Type B pancreatic cell (in vitro differentiated cells): ENCODE data around the gene LIPT2. TPM values are rescaled to one million over a fixed set of nuclear protein-coding genes. Genes with fewer than 3 reads are reported as not detected.

ENCODE experiments used
- DNase-seq: peaks from one replicate; pipeline ENCODE4 v3.0.0; 2021; ENCODE audit warnings: mixed read lengths; ENCODE audit not compliant: unreplicated experiment; ENCODE audit errors: extremely low spot score
- H3K27ac Mint-ChIP-seq: 2 replicates; pipeline ENCODE4 v1.8.0; 2021; ENCODE audit warnings: mild to moderate bottlenecking, mixed read lengths
- H3K27me3 Mint-ChIP-seq: 2 replicates; pipeline ENCODE4 v1.8.0; 2021; ENCODE audit warnings: mixed read lengths
- H3K36me3 Mint-ChIP-seq: 2 replicates; pipeline ENCODE4 v1.8.0; 2021; ENCODE audit warnings: mixed read lengths
- H3K4me1 Mint-ChIP-seq: one replicate; pipeline ENCODE4 v1.8.0; 2021; ENCODE audit warnings: mixed read lengths; ENCODE audit not compliant: unreplicated experiment
- H3K4me3 Mint-ChIP-seq: 2 replicates; pipeline ENCODE4 v1.8.0; 2021; ENCODE audit warnings: mild to moderate bottlenecking, mixed read lengths
- H3K9me3 Mint-ChIP-seq: 2 replicates; pipeline ENCODE4 v1.8.0; 2021; ENCODE audit warnings: mixed read lengths
- CTCF ChIP-seq: fragments of 200-600 bp; sonication (generic); conservative IDR thresholded peaks from 2 replicates; pipeline ENCODE4 v1.5.0; 2021; ENCODE audit warnings: antibody characterized with exemption, mild to moderate bottlenecking
- total RNA-seq: library from RNA; stranded (reverse); gene quantifications from 2 replicates; pipeline ENCODE4 v1.2.1, GENCODE V29; 2021; ENCODE audit warnings: low replicate concordance

LIPT2 gene
- total RNA-seq, 1 donor from 2014 or later: 5.6 TPM

GRCh38 chr11:74463216-74463615, 30.3 kb downstream of the LIPT2 start:
- no peak overlapping the region for H3K4me3 Mint-ChIP-seq
- H3K4me1 Mint-ChIP-seq: peaks cover 15% of the 10 kb centered on the region
- H3K9me3 Mint-ChIP-seq: no peaks in the 10 kb centered on the region
- H3K27me3 Mint-ChIP-seq: peaks cover 32% of the 10 kb centered on the region
- TF ChIP-seq CTCF: no peak
- H3K27ac Mint-ChIP-seq: no peak overlapping the region
- DNase-seq: no peak
- H3K36me3 Mint-ChIP-seq: no peaks in the 10 kb centered on the region

GRCh38 chr11:74462631-74463030, 30.9 kb downstream of the LIPT2 start:
- Mint-ChIP-seq H3K4me1 (peaks cover 9% of the 10 kb centered on the region), H3K9me3 (no peaks in the 10 kb centered on the region), H3K4me3 (no peak overlapping the region), H3K27ac (no peak overlapping the region), H3K36me3 (no peaks in the 10 kb centered on the region), H3K27me3 (peaks cover 26% of the 10 kb centered on the region)
- no peak for TF ChIP-seq CTCF
- DNase-seq: no peak

- Mint-ChIP-seq H3K27ac (no peak overlapping the region), H3K27me3 (peaks cover 25% of the 10 kb centered on the region), H3K9me3 (no peaks in the 10 kb centered on the region), H3K4me1 (peaks cover 7% of the 10 kb centered on the region), H3K36me3 (no peaks in the 10 kb centered on the region), H3K4me3 (no peak overlapping the region)
- TF ChIP-seq CTCF: no peak
- DNase-seq: no peak
These were observed 31.5 kb downstream of the LIPT2 start for GRCh38 chr11:74462009-74462408.

- Mint-ChIP-seq H3K9me3 (no peaks in the 10 kb centered on the region), H3K27ac (no peak overlapping the region), H3K36me3 (no peaks in the 10 kb centered on the region), H3K27me3 (peaks cover 12% of the 10 kb centered on the region), H3K4me1 (no peaks in the 10 kb centered on the region), H3K4me3 (no peak overlapping the region)
- TF ChIP-seq CTCF: no peak
- no peak for DNase-seq
These were observed 32.9 kb downstream of the LIPT2 start for GRCh38 chr11:74460481-74461154.

- DNase-seq: no peak
These were observed 33.5 kb downstream of the LIPT2 start for GRCh38 chr11:74460065-74460464.

More at GRCh38 chr11:74460065-74460464, 33.5 kb downstream of the LIPT2 start:
- Mint-ChIP-seq H3K27me3 (peaks cover 9% of the 10 kb centered on the region), H3K4me3 (no peak overlapping the region), H3K27ac (no peak overlapping the region), H3K4me1 (no peaks in the 10 kb centered on the region), H3K9me3 (no peaks in the 10 kb centered on the region), H3K36me3 (no peaks in the 10 kb centered on the region)
- no peak for TF ChIP-seq CTCF
